Endothelial cell of umbilical vein (primary cell): ENCODE measurements around the gene MAPKAP1. TPM values are rescaled to one million over a fixed set of nuclear protein-coding genes. Genes with fewer than 3 reads are reported as not detected.

ENCODE experiments used
- BruUV-seq: library from RNA; stranded (reverse); fragments of 400-500 nt; replicated peaks from 2 replicates; lab custom pipeline; 2021; lab: Mats Ljungman, UMichigan
- CTCF ChIA-PET: fragments of 300-600, 350-600 bp; sonication (Branson Sonifier 250); formaldehyde crosslinking; loops from one replicate; lab custom pipeline; 2021; ENCODE audit warnings: antibody characterized with exemption, inconsistent platforms; lab: Charles Lee
- POLR2A ChIA-PET: fragments of 300-600, 350-600 bp; sonication (Branson Sonifier 250); formaldehyde crosslinking; loops from one replicate; lab custom pipeline; 2021; ENCODE audit warnings: antibody characterized with exemption, inconsistent platforms; lab: Charles Lee
- DNase-seq: peaks from one replicate; pipeline ENCODE4 v3.0.0-alpha.2; 2011; ENCODE audit warnings: low read depth, low spot score
- FAIRE-seq: peaks from 2 replicates; lab custom pipeline; 2011; peaks lifted over from hg19 to GRCh38; lab: Jason Lieb, UNC
- H2AFZ ChIP-seq: 2 replicates; pipeline ENCODE4 v1.6.0; 2012; ENCODE audit warnings: low read depth, low read length, control low read depth, inconsistent platforms
- H3K27ac ChIP-seq: 2 replicates; pipeline ENCODE4 v1.5.1; 2011; ENCODE audit warnings: low read depth, mild to moderate bottlenecking, control low read depth, low read length, moderate library complexity; ENCODE audit not compliant: insufficient read depth
- H3K27me3 ChIP-seq, 2 experiments: 2 replicates each; pipeline versions ENCODE4 v1.6.0 to v1.6.1; 2011; ENCODE audit warnings: low read length in 2 of 2, mixed read lengths in 1 of 2; ENCODE audit not compliant: control insufficient read depth in 2 of 2, insufficient read depth in 2 of 2
- H3K36me3 ChIP-seq, 2 experiments: 2 replicates in 1 of 2; 3 replicates in 1 of 2; pipeline ENCODE4 v1.5.1; 2011; ENCODE audit warnings: low read length in 2 of 2, mild to moderate bottlenecking in 1 of 2, moderate library complexity in 1 of 2; ENCODE audit not compliant: control insufficient read depth in 2 of 2, insufficient read depth in 2 of 2; ENCODE audit errors: extremely low read depth in 1 of 2
- H3K4me1 ChIP-seq: 3 replicates; pipeline ENCODE4 v1.5.1; 2011; ENCODE audit warnings: mild to moderate bottlenecking, low read length; ENCODE audit not compliant: control insufficient read depth, insufficient read depth; ENCODE audit errors: extremely low read depth
- H3K4me2 ChIP-seq: 2 replicates; pipeline ENCODE4 v1.6.1; 2011; ENCODE audit warnings: low read length, control low read depth, mixed read lengths; ENCODE audit not compliant: insufficient read depth
- H3K4me3 ChIP-seq, 3 experiments: fragments of 200-600 bp in 1 of 3; sonication (generic), shearing (Covaris generic) in 1 of 3; replicated peaks in 1 of 3; 2 replicates each; pipeline ENCODE4 v1.5.1; 2011 to 2016; ENCODE audit warnings: control low read depth in 3 of 3, low read length in 3 of 3, mild to moderate bottlenecking in 2 of 3, inconsistent platforms in 1 of 3, low read depth in 1 of 3, moderate library complexity in 1 of 3; ENCODE audit not compliant: insufficient read depth in 1 of 3
- H3K79me2 ChIP-seq: 2 replicates; pipeline ENCODE4 v1.6.0; 2012; ENCODE audit warnings: low read length, inconsistent platforms; ENCODE audit not compliant: control insufficient read depth, insufficient read depth
- H3K9ac ChIP-seq: replicated peaks from 2 replicates; pipeline ENCODE3; 2011; ENCODE audit warnings: low read length, control low read depth; ENCODE audit not compliant: insufficient read depth; ENCODE audit errors: extremely low read depth
- H3K9me1 ChIP-seq: replicated peaks from 3 replicates; pipeline ENCODE4 v1.6.0; 2011; ENCODE audit warnings: mild to moderate bottlenecking, low read length; ENCODE audit not compliant: control insufficient read depth, insufficient read depth; ENCODE audit errors: extremely low read depth
- H3K9me3 ChIP-seq: replicated peaks from 2 replicates; pipeline ENCODE4 v1.5.1; 2012; ENCODE audit warnings: low read length, inconsistent platforms; ENCODE audit not compliant: control insufficient read depth, insufficient read depth
- H4K20me1 ChIP-seq: replicated peaks from 2 replicates; pipeline ENCODE3; 2011; ENCODE audit warnings: mild to moderate bottlenecking, low read length; ENCODE audit not compliant: control insufficient read depth, insufficient read depth; ENCODE audit errors: extremely low read depth
- FOS ChIP-seq: IDR thresholded peaks from 2 replicates; pipeline ENCODE4 v1.6.1; 2011; ENCODE audit warnings: mild to moderate bottlenecking, low read length, moderate library complexity, borderline replicate concordance; ENCODE audit not compliant: insufficient read depth
- GATA2 ChIP-seq: IDR thresholded peaks from 2 replicates; pipeline ENCODE4 v1.7.0; 2011; ENCODE audit warnings: low read depth, mild to moderate bottlenecking, moderate library complexity, mixed read lengths, low read length; ENCODE audit not compliant: insufficient read length, insufficient read depth
- JUN ChIP-seq: IDR thresholded peaks from 2 replicates; pipeline ENCODE4 v1.6.1; 2011; ENCODE audit warnings: borderline replicate concordance, low read depth; ENCODE audit not compliant: insufficient read length, insufficient read depth
- POLR2A ChIP-seq: IDR thresholded peaks from 2 replicates; pipeline ENCODE4 v1.6.1; 2012; ENCODE audit warnings: low read depth, mild to moderate bottlenecking, control low read depth, low read length
- POLR2AphosphoS5 ChIP-seq: IDR thresholded peaks from 2 replicates; pipeline ENCODE4 v1.6.1; 2012; ENCODE audit warnings: low read depth, mild to moderate bottlenecking, control low read depth, low read length, moderate library complexity; ENCODE audit not compliant: insufficient read depth
- dilution Hi-C: fragments of 300-500 bp; cut with MboI; formaldehyde crosslinking; loops from one replicate; pipeline ENCODE4 v1.15.0; 2019; ENCODE audit warnings: low sequenced_read_pairs; ENCODE audit not compliant: extremely low pct_ligation_motif_present
- intact Hi-C: fragments of 100-400 bp; cut with micrococcal nuclease; formaldehyde crosslinking; loops from one replicate; pipeline ENCODE4 v1.10.0; 2022
- polyA plus RNA-seq, 4 experiments: library from polyadenylated mRNA; depleted of rRNA in 3 of 4; stranded (reverse) in 3 of 4; unstranded in 1 of 4; fragments of >200 nt; gene quantifications; 2 replicates each; pipeline versions ENCODE4 v1.2.1 to v1.2.3, GENCODE V29; 2011 to 2012; ENCODE audit warnings: missing spikeins in 1 of 4
- total RNA-seq: library from RNA; stranded (reverse); gene quantifications from 2 replicates; pipeline ENCODE4 v1.2.3, GENCODE V29; 2021
- TF ChIP-seq, protein P1 (sequence below): IDR thresholded peaks from 2 replicates; pipeline ENCODE4 v1.6.1; 2011; ENCODE audit not compliant: insufficient read depth, insufficient read length

The MAPKAP1 gene
- total and polyA plus RNA-seq, 2 donors (not counting 3 experiments of a cell fraction or from before 2014, with no cell fraction given) = 61.9 to 99.1 TPM

DNA sequence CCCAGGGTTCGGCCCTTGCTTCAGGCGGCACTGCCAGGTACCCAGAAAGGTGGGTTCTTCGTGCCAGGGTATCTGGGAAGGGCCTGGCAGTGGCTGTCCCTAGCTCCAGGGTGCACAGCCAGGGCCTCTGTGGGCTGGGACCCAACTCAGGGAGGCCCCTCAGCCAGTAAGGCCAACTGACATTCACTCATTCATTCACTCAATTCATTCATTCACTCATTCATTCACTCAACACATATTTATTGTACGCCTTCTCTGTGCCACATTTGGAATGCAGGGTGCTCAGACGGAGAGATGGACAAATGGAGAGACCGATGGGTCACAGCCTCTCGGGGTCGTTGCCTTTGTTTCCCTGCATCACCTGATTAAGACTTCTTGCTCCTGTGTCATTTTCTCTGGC is 290.5 kb downstream of the MAPKAP1 start:
- ChIA-PET POLR2A (no interaction called here), CTCF (no interaction called here)
- H3K9me3 ChIP-seq = no peaks in the 10 kb centered on the region
- no peak overlapping the region for H3K27ac ChIP-seq
- no peak overlapping the region for H2AFZ ChIP-seq
- no peak for TF ChIP-seq POLR2AphosphoS5
- no peak for TF ChIP-seq JUN
- no peak for TF ChIP-seq FOS
- no peak for TF ChIP-seq GATA2
- no peaks in the 10 kb centered on the region for H3K4me1 ChIP-seq
- no peak overlapping the region for H3K4me2 ChIP-seq
- no peaks in the 10 kb centered on the region for H3K79me2 ChIP-seq
- DNase-seq (no peak), FAIRE-seq (no peak)
- H4K20me1 ChIP-seq = no peaks in the 10 kb centered on the region
- H3K27me3 ChIP-seq = no peaks in the 10 kb centered on the region
- H3K9ac ChIP-seq = no peak overlapping the region
- BruUV-seq = no TSS peak
- H3K9me1 ChIP-seq = no peaks in the 10 kb centered on the region
- H3K4me3 ChIP-seq = no peak overlapping the region
- no peaks in the 10 kb centered on the region for H3K36me3 ChIP-seq
- intact Hi-C loops = no loop called here
- dilution Hi-C loops = no loop called here

DNA sequence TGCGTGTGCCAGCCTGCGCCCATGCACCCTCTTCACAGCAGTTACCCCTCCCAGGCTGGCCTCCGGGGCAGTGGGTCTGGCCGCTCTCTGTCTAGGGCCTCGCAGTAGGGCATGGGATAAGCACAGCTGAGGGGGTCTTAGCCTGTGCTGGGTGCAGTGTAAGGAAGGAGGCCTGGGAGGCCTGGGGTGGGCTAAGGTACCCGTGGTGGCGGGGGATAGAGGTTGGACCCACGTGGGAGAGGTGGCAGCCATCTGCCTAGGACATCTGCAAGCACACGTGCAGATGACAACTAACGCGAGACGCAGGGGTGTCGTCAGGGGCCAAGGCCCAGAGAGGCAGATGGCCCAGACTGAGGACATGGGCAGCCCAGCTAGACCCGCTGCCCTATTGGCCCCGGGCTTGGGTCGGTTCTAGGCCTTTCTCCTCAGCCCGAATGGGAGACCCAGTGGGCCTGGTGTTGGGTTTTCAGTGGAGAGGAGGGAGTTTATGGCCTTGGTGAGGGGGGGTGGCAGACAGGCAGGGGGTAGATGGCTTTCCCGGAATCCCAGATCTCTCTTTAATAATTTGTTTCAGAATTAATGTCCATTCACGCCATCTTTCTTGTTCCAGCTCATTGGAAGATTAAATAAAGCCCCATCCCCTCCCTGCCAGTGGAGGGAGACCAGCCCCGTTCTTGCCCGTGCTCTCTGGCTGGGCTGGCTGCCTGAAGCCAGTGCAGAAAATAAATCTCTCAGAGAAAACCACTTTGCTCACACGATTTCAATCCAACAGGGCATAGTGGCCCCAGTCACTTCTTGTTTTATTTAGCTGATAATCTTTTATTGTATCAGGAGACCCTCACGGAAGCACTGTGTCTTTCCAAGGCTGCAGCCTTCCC is 291.2 kb downstream of the MAPKAP1 start:
- no peaks in the 10 kb centered on the region for H3K79me2 ChIP-seq
- dilution Hi-C loops = no loop called here
- no peaks in the 10 kb centered on the region for H3K4me1 ChIP-seq
- no peak overlapping the region for H2AFZ ChIP-seq
- H4K20me1 ChIP-seq = no peaks in the 10 kb centered on the region
- H3K9me1 ChIP-seq = no peaks in the 10 kb centered on the region
- no peaks in the 10 kb centered on the region for H3K9me3 ChIP-seq
- FAIRE-seq (no peak), DNase-seq (no peak)
- no peak overlapping the region for H3K4me2 ChIP-seq
- intact Hi-C loops = no loop called here
- CTCF ChIA-PET = interaction anchor here (1.1 kb wide), 1 partner anchor 15 kb away, joined by 3 read pairs; no protein-coding TSS in a partner anchor
- H3K4me3 ChIP-seq = no peak overlapping the region
- H3K9ac ChIP-seq = no peak overlapping the region
- TF ChIP-seq GATA2 = no peak
- no peak for TF ChIP-seq POLR2A
- no peak for TF ChIP-seq JUN
- TF ChIP-seq, protein P1, sequence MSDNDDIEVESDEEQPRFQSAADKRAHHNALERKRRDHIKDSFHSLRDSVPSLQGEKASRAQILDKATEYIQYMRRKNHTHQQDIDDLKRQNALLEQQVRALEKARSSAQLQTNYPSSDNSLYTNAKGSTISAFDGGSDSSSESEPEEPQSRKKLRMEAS = no peak
- H3K27ac ChIP-seq = no peak overlapping the region
- POLR2A ChIA-PET = no interaction called here
- no TSS peak for BruUV-seq
- no peaks in the 10 kb centered on the region for H3K27me3 ChIP-seq
- H3K36me3 ChIP-seq = no peaks in the 10 kb centered on the region
